Dendritic cell treated with granulocyte-macrophage colony-stimulating factor and Interleukin-4, amounts not matched to agents 40 ng/mL and 50 ng/mL, for 4 days (primary cell): ENCODE measurements around the gene GALK1.
"Not testable (repeated sequence)": the region's sequence is repeated elsewhere in the genome, so short reads cannot be mapped to it uniquely, and the experiment has no call there.

ENCODE experiments used
- H3K27ac Mint-ChIP-seq: one replicate; pipeline ENCODE4 v1.8.0; 2022; ENCODE audit warnings: mild to moderate bottlenecking, mixed read lengths
- H3K27me3 Mint-ChIP-seq: one replicate; pipeline ENCODE4 v1.8.0; 2022; ENCODE audit warnings: mild to moderate bottlenecking, mixed read lengths
- H3K36me3 Mint-ChIP-seq: one replicate; pipeline ENCODE4 v1.8.0; 2022; ENCODE audit warnings: low read depth, mixed read lengths
- H3K4me1 Mint-ChIP-seq: one replicate; pipeline ENCODE4 v1.8.0; 2022; ENCODE audit warnings: low read depth, mixed read lengths
- H3K4me3 Mint-ChIP-seq: one replicate; pipeline ENCODE4 v1.8.0; 2022; ENCODE audit warnings: mild to moderate bottlenecking, moderate library complexity, mixed read lengths
- H3K9me3 Mint-ChIP-seq: one replicate; pipeline ENCODE4 v1.8.0; 2022; ENCODE audit warnings: mixed read lengths
- intact Hi-C: fragments of 100-400 bp; cut with micrococcal nuclease; formaldehyde crosslinking; loops from one replicate; pipeline ENCODE4 v1.15.0; 2022

GALK1 gene

DNA sequence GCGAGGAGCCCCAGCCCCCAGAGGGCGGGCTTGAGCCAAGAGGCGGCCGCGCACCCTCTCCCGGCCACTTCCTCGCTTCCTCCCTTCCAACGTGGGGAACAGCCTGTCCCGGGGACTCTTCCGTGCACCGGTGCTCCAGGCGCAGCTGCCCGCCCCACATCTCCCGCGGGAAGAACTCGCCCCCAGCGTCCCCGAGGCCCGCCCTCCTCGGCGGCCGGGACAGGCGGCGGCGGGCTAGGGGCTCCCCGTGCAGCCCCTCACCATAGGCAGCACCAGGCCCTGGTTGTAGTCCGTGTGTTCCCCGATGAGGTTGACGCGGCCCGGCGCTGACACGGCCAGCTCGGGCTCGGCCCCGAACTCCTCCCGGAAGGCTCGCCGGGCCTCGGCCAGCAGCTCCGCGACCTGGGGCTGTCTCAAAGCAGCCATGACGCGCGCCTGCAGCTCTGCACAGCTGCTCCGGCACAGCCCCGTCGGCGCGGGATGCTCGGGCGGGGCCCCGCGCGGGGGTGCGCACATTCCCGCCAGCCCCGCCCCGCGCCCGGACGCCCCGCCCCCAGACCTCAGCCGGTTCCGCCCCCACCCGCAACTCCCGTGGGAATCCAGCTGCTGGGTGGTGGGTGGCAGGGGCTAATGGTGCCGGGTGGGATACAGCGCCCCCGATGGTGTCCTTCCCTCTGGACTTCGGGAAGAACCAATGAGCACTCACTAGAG is at the start of gene GALK1:
Gene GALK1, minus strand, starts transcription at position 482 of the 711 bp plus-strand sequence. Its CDS starts 56 bp downstream, at position 426.
- Mint-ChIP-seq H3K4me1 (peaks cover 27% of the 10 kb centered on the region), H3K27ac (peak within 1 kb of the TSS; percentile 79), H3K9me3 (no peaks in the 10 kb centered on the region), H3K4me3 (peak within 1 kb of the TSS; percentile 79), H3K36me3 (peaks cover 25% of the 10 kb centered on the region), H3K27me3 (peaks cover 2% of the 10 kb centered on the region)
- intact Hi-C loops, result loop anchor here (5.0 kb wide), 1 partner anchor 67 kb away; no protein-coding TSS in a partner anchor

DNA sequence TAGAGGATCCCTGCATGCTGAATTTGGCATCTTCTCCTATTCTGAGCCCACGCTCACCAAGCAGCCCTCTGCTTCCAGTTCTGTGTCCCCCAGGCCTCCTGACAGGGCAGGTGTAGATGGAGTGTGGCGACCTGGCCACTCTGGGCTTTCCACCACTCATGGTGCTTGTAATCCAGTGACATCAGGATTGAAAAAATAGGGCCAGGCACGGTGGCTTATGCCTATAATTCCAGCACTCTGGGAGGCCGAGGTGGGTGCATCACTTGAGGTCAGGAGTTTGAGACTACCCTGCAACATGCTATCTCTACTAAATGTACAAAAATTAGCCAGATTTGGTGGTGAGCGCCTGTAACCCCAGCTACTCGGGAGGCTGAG is 49.0 kb upstream of the GALK1 start:
- H3K36me3 Mint-ChIP-seq, result peaks cover 96% of the 10 kb centered on the region
- H3K4me1 Mint-ChIP-seq, result no peaks in the 10 kb centered on the region
- no peaks in the 10 kb centered on the region for H3K9me3 Mint-ChIP-seq
- no peaks in the 10 kb centered on the region for H3K27me3 Mint-ChIP-seq
- no peak overlapping the region for H3K27ac Mint-ChIP-seq
- intact Hi-C loops, result no loop called here
- no peak overlapping the region for H3K4me3 Mint-ChIP-seq

DNA sequence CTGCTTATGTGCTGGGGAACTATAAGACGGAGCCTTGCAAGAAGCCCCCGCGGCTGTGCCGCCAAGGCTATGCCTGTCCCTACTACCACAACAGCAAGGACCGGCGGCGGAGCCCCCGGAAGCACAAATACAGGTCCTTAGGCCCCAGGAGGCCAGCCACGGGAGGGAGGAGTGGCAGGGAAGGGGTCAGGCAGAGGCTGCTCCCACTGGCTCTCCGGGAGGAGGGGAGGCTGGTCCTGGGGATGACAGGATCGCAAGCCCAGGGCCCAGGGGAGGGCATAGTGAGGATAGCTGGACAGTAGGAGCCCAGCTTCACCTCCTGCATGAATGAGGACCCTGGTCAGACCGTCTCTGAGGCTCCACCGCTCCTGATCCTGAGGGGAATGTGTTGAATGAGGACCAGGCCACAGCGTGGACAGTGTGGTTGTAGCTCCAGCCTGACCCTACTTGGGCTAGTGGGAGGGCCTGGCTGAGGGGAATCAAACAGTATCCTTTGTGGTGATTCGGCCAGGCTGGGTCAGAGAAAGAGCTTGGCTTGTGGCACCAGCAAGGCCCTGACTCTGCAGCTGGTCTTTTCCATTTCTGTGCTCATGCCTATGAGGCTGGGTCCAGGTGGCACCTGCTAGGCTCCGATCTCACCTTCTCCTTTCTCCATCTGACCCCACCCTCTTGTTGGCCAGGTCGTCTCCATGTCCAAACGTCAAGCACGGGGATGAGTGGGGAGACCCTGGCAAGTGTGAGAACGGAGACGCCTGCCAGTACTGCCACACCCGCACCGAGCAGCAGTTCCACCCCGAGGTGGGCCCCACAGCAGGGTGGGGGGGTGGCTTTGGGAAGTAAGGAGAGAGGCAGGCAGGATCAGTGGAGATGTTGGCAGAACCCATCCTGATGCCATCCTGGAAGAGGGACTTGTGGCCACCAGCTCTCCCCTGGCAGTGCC is 48.4 kb upstream of the GALK1 start:
- H3K9me3 Mint-ChIP-seq, result no peaks in the 10 kb centered on the region
- intact Hi-C loops, result no loop called here
- H3K36me3 Mint-ChIP-seq, result peaks cover 96% of the 10 kb centered on the region
- H3K27ac Mint-ChIP-seq, result no peak overlapping the region
- no peaks in the 10 kb centered on the region for H3K27me3 Mint-ChIP-seq
- no peak overlapping the region for H3K4me3 Mint-ChIP-seq
- H3K4me1 Mint-ChIP-seq, result no peaks in the 10 kb centered on the region

DNA sequence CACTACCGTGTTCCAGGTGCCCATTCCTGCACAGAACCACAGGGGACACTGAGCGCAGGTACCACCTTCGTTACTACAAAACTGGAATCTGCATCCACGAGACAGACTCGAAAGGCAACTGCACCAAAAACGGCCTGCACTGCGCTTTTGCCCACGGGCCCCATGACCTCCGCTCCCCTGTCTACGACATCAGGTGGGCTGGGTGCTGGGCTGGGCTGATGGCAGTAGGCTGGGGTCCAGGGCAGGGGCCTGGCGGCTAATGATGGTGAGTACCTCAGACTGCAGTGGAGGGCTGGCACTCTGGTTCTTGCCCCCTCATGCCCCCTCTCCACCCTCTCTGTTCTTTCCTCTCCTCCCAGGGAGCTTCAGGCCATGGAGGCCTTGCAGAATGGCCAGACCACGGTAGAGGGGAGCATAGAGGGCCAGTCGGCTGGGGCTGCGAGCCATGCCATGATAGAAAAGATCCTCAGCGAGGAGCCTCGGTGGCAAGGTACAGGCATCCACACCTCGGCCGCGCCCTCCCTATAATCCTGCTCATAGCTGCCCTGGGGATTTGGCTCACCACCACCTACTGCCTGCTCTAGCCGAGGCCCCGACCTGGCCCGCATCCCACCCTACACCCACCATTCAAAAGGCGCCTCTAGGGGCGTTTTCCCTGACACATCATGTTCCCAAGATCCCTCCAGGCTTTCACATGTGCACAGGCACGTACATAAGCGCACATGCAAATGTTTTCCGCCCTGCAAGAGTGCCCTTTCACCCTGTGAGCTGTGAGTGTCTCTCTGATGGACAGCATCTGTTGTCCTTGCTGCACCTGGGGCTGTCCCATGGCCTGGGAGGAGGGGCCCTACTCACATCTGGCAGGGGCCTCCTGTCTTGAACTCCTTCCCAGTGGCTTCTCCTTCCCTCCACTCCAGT is 47.4 kb upstream of the GALK1 start:
- H3K27ac Mint-ChIP-seq, result no peak overlapping the region
- no peaks in the 10 kb centered on the region for H3K4me1 Mint-ChIP-seq
- intact Hi-C loops, result no loop called here
- H3K36me3 Mint-ChIP-seq, result peaks cover 88% of the 10 kb centered on the region
- H3K9me3 Mint-ChIP-seq, result no peaks in the 10 kb centered on the region
- no peaks in the 10 kb centered on the region for H3K27me3 Mint-ChIP-seq
- no peak overlapping the region for H3K4me3 Mint-ChIP-seq

DNA sequence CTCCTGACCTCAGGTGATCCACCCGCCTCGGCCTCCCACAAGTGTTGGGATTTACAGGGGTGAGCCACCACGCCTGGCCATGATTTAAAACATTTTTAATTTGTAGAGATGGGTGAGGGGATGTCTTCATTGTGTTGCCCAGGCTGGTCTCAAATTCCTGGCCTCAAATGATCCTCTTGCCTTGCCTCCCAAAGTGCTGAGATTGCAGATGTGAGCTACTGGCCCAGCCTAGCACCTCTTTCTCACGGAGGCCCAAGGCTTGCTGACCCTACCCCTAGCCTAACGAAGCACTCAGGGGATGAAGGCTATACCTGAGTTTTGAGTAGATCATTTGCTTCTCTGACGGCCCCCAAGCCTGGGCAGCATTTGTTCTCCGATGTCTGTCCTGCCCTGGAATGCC is 46.2 kb upstream of the GALK1 start:
- peaks cover 77% of the 10 kb centered on the region for H3K36me3 Mint-ChIP-seq
- no peaks in the 10 kb centered on the region for H3K9me3 Mint-ChIP-seq
- H3K27ac Mint-ChIP-seq, result no peak overlapping the region
- no peaks in the 10 kb centered on the region for H3K27me3 Mint-ChIP-seq
- no peaks in the 10 kb centered on the region for H3K4me1 Mint-ChIP-seq
- intact Hi-C loops, result no loop called here
- no peak overlapping the region for H3K4me3 Mint-ChIP-seq

DNA sequence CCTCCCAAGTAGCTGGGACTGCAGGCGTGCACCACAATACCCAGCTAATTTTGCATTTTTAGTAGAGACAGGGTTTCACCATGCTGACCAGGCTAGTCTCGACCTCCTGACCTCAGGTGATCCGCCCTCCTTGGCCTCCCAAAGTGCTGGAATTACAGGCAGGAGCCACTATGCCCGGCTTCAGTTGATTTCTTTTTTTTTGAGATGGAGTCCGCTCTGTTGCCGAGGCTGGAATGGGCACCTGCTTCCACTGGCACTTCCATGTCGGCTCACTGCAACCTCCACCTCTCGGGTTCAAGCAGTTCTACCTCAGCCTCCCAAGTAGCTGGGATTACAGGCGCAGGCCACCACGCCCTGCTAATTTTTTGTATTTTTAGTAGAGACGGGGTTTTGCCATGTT is 45.8 kb upstream of the GALK1 start:
- H3K27me3 Mint-ChIP-seq, H3K27ac Mint-ChIP-seq, H3K9me3 Mint-ChIP-seq, H3K4me1 Mint-ChIP-seq, intact Hi-C loops, H3K4me3 Mint-ChIP-seq: not testable (repeated sequence)
- H3K36me3 Mint-ChIP-seq, result peaks cover 74% of the 10 kb centered on the region

DNA sequence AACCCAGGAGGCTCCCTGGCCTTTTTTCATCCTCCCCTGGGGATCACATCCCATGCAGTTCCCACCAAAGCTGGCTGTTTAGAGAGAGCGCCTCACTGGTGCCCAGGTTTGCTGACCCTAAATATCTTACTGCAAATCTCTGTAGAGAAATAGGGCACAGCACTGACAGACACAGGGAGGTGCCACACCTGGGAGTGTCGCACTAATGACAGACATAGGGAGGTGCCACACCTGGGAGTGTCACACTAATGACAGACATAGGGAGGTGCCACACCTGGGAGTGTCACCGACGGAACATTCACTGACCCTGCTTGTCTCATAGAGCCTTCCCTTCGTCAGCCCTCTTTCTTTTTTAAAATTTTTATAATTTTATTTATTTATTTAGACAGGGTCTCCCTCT is 45.2 kb upstream of the GALK1 start:
- H3K36me3 Mint-ChIP-seq, result peaks cover 71% of the 10 kb centered on the region
- intact Hi-C loops, result no loop called here
- no peaks in the 10 kb centered on the region for H3K27me3 Mint-ChIP-seq
- no peak overlapping the region for H3K4me3 Mint-ChIP-seq
- H3K27ac Mint-ChIP-seq, result no peak overlapping the region
- no peaks in the 10 kb centered on the region for H3K4me1 Mint-ChIP-seq
- H3K9me3 Mint-ChIP-seq, result no peaks in the 10 kb centered on the region

DNA sequence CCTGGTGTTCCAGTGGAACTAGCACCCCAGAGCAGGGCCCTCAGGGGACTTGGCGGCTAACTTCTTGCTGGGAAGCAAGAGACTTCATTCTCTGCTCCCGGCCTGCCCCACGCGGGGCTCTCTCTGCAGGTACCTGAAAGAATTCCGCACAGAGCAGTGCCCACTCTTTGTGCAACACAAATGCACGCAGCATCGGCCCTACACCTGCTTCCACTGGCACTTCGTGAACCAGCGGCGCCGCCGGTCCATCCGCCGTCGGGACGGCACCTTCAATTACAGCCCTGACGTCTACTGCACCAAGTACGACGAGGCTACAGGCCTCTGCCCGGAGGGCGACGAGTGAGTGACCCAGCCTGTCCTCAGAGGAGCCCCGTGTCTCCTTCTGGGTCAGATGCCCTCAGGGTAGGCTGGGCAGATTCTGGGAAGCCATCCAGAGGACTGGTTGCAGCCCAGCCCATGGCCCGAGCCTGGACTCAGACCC is 44.7 kb upstream of the GALK1 start:
- intact Hi-C loops, result no loop called here
- peaks cover 65% of the 10 kb centered on the region for H3K36me3 Mint-ChIP-seq
- H3K4me1 Mint-ChIP-seq, result no peaks in the 10 kb centered on the region
- no peak overlapping the region for H3K4me3 Mint-ChIP-seq
- H3K27me3 Mint-ChIP-seq, result no peaks in the 10 kb centered on the region
- no peak overlapping the region for H3K27ac Mint-ChIP-seq
- H3K9me3 Mint-ChIP-seq, result no peaks in the 10 kb centered on the region

DNA sequence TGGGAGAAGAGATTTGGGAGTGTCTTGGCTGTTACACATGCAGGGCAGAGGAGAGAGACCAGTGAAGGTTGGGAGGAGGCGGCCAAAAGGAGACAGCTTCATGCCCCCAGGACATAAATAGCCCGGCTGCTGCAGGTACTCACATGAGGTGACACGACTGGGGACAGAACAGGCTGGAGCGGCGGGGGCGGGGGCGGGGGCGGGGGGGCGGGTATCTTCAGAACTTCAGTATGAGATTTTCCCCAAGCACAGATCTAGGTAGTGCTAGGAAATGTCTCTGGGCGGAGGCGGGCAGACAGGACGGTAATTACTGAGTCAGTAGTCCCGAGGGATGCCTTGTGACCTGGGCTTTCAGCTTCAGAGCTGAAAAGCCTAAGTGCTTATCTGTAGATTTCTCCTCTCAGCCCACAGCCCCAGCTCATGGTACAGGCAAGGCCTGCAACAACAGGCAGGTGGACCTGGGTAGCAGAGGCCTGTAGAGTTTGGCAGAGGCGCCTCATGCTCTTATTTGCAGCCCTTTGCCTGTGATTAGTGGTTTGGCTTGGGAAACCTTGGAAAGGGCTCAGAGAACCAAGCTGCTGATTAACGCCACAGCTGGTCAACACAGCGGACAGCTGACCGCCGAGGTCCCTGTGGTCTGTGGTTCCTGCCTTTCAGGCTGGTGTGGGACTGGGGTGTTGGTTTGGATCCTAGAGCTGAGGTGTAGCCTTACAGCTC is 44.1 kb upstream of the GALK1 start:
- no peaks in the 10 kb centered on the region for H3K9me3 Mint-ChIP-seq
- no peak overlapping the region for H3K4me3 Mint-ChIP-seq
- no peaks in the 10 kb centered on the region for H3K4me1 Mint-ChIP-seq
- intact Hi-C loops, result no loop called here
- H3K27me3 Mint-ChIP-seq, result no peaks in the 10 kb centered on the region
- no peak overlapping the region for H3K27ac Mint-ChIP-seq
- peaks cover 59% of the 10 kb centered on the region for H3K36me3 Mint-ChIP-seq

DNA sequence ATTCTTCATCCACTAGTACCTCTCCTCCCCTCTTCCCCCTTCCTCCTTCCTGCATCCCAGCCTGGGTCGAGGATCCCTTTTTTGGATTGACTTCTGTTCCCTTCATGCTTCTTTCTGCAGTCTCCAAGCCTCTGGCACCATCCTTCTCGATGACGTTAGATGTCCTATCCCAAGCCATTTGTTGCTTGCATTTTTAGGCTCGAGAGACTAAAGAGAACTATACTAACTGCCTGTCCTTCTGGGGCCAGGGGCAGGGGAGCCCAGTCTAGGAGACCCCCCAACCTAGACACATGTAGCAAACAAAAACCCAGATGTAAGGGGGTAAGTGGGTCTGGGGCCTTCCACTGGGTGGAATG is 43.5 kb upstream of the GALK1 start:
- H3K9me3 Mint-ChIP-seq, result no peaks in the 10 kb centered on the region
- H3K27ac Mint-ChIP-seq, result no peak overlapping the region
- peaks cover 54% of the 10 kb centered on the region for H3K36me3 Mint-ChIP-seq
- no peaks in the 10 kb centered on the region for H3K27me3 Mint-ChIP-seq
- H3K4me1 Mint-ChIP-seq, result no peaks in the 10 kb centered on the region
- H3K4me3 Mint-ChIP-seq, result no peak overlapping the region
- intact Hi-C loops, result no loop called here

DNA sequence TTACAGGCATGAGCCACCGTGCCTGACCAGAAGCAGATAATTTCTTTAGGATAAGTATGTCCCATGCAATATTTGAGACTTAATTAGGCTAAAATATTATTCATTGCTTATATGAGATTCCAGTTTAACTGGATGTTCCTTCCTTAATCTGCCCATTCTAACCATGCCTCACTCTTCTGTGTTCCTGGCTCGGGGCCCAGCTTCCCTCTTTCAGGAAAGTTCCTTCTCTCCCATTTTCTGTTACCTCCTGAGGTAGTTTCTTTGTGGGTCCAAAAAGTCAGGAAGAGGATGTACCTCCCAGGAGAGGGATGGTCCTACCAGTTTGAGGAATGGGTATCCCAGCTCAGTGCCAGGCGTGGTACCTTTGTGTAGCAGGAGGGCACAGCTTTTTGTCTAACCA is 42.9 kb upstream of the GALK1 start:
- Mint-ChIP-seq H3K36me3 (peaks cover 54% of the 10 kb centered on the region), H3K4me3 (no peak overlapping the region), H3K4me1 (no peaks in the 10 kb centered on the region), H3K27ac (no peak overlapping the region), H3K27me3 (no peaks in the 10 kb centered on the region), H3K9me3 (no peaks in the 10 kb centered on the region)
- intact Hi-C loops, result no loop called here

DNA sequence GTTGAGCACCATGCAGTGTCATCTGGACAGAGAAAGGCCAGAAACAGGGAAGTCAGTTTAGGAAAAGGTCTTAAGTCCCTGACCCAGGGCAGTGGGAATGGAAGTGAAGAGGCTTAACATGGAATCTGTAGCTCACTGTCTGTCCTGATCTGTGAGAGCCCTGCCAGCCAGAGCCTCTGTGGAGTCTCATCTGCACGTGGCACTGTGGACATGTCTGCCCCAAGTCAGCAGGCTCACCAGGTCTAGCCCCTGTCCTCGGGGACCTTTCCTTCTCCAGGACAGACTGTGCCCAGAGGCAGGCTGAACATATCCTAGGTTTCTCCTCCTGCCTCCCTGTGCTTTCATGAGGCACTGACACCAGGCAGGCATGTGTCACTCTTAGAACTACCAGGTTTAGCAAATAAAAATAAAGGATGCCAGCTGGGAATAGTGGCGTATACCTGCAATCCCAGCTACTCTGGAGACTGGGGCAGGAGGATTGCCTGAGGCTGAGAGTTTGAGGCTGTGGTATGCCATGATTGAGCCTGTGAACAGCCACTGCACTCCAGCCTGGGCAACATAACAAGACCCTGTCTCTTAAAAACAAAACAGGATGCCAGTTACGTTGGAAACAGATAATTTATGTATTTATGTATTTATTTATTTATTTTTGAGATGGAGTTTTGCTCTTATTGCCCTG is 42.0 kb upstream of the GALK1 start:
- Mint-ChIP-seq H3K4me3 (no peak overlapping the region), H3K9me3 (no peaks in the 10 kb centered on the region), H3K27ac (no peak overlapping the region), H3K36me3 (peaks cover 52% of the 10 kb centered on the region), H3K4me1 (no peaks in the 10 kb centered on the region), H3K27me3 (no peaks in the 10 kb centered on the region)
- intact Hi-C loops, result no loop called here

DNA sequence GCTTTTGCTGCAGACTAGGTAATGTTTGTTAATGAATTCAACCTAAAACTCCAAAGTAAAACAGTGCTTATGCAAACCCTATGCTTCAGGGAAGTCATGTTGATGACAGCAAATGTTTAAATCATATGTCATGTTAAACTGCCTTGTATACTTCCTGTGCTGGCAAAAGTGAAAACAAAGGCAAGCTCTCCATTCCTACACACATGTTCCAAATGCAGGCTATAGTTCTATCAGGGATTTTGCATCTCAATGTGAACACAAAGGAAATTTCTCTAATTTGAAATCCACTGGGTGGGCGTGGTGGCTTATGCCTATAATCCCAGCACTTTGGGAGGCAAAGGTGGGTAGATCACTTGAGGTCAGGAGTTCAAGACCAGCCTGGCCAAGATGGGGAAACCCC is 38.9 kb upstream of the GALK1 start:
- no peaks in the 10 kb centered on the region for H3K9me3 Mint-ChIP-seq
- H3K27me3 Mint-ChIP-seq, result no peaks in the 10 kb centered on the region
- peaks cover 50% of the 10 kb centered on the region for H3K36me3 Mint-ChIP-seq
- no peak overlapping the region for H3K4me3 Mint-ChIP-seq
- no peaks in the 10 kb centered on the region for H3K4me1 Mint-ChIP-seq
- intact Hi-C loops, result no loop called here
- no peak overlapping the region for H3K27ac Mint-ChIP-seq
